Neural progenitor cell (in vitro differentiated cells): ENCODE measurements around the gene SCP2. TPM values are rescaled to one million over a fixed set of nuclear protein-coding genes. Genes with fewer than 3 reads are reported as not detected.

Source experiments
- DNase-seq: peaks from one replicate; pipeline ENCODE4 v3.0.0-alpha.2; 2016; ENCODE audit warnings: low spot score
- H2AFZ ChIP-seq: fragments of 200-600 bp; sonication (generic); replicated peaks from 2 replicates; pipeline ENCODE4 v1.6.1; 2016; ENCODE audit warnings: antibody characterized with exemption
- H3F3A ChIP-seq: fragments of 200-600 bp; sonication (generic); 2 replicates; pipeline ENCODE4 v1.6.1; 2016; ENCODE audit warnings: antibody characterized with exemption, low read depth
- H3K27ac ChIP-seq: fragments of 200-600 bp; sonication (generic); 2 replicates; pipeline ENCODE4 v1.5.1; 2016; ENCODE audit warnings: mild to moderate bottlenecking
- H3K27me3 ChIP-seq: fragments of 200-600 bp; sonication (generic); 2 replicates; pipeline ENCODE4 v1.6.1; 2016; ENCODE audit warnings: mild to moderate bottlenecking, moderate library complexity
- H3K36me3 ChIP-seq: fragments of 200-600 bp; sonication (generic); 2 replicates; pipeline ENCODE4 v1.5.1; 2016
- H3K4me1 ChIP-seq: fragments of 200-600 bp; sonication (generic); 2 replicates; pipeline ENCODE4 v1.6.1; 2016; ENCODE audit warnings: mixed run types
- H3K4me2 ChIP-seq: fragments of 200-600 bp; sonication (generic); 2 replicates; pipeline ENCODE4 v1.6.1; 2016
- H3K4me3 ChIP-seq: fragments of 200-600 bp; sonication (generic); 2 replicates; pipeline ENCODE4 v1.5.1; 2016
- H3K79me2 ChIP-seq: fragments of 200-600 bp; sonication (generic); 2 replicates; pipeline ENCODE4 v1.6.1; 2016; ENCODE audit warnings: low read depth
- H3K9ac ChIP-seq: fragments of 200-600 bp; sonication (generic); 2 replicates; pipeline ENCODE4 v1.6.1; 2016
- H3K9me3 ChIP-seq: fragments of 200-600 bp; sonication (generic); 2 replicates; pipeline ENCODE4 v1.5.1; 2016; ENCODE audit warnings: low read depth
- H4K20me1 ChIP-seq: fragments of 200-600 bp; sonication (generic); 2 replicates; pipeline ENCODE4 v1.6.1; 2016; ENCODE audit warnings: low read depth
- H3K27ac Mint-ChIP-seq: 3 replicates; pipeline ENCODE4 v1.8.0; 2021; ENCODE audit warnings: mixed read lengths
- H3K27me3 Mint-ChIP-seq: 2 replicates; pipeline ENCODE4 v1.8.0; 2022; ENCODE audit warnings: low read depth, mild to moderate bottlenecking, inconsistent platforms, moderate library complexity, mixed read lengths; ENCODE audit not compliant: insufficient read depth
- H3K36me3 Mint-ChIP-seq: 3 replicates; pipeline ENCODE4 v1.8.0; 2021; ENCODE audit warnings: mixed read lengths
- H3K4me1 Mint-ChIP-seq: 3 replicates; pipeline ENCODE4 v1.8.0; 2021; ENCODE audit warnings: mixed read lengths
- H3K4me3 Mint-ChIP-seq: 3 replicates; pipeline ENCODE4 v1.8.0; 2021; ENCODE audit warnings: mild to moderate bottlenecking, moderate library complexity, mixed read lengths
- H3K9me3 Mint-ChIP-seq: 3 replicates; pipeline ENCODE4 v1.8.0; 2020; ENCODE audit warnings: mixed read lengths
- CTCF ChIP-seq: fragments of 200-600 bp; sonication (generic); IDR thresholded peaks from 2 replicates; pipeline ENCODE4 v1.5.1; 2017; ENCODE audit warnings: antibody characterized with exemption, mild to moderate bottlenecking
- EZH2 ChIP-seq: fragments of 200-600 bp; sonication (generic); IDR thresholded peaks from 2 replicates; pipeline ENCODE4 v1.6.1; 2017; ENCODE audit warnings: antibody characterized with exemption, mild to moderate bottlenecking, moderate library complexity
- EZH2phosphoT487 ChIP-seq: fragments of 200-600 bp; sonication (generic); IDR thresholded peaks from 2 replicates; pipeline ENCODE4 v1.6.1; 2017; ENCODE audit warnings: antibody characterized with exemption
- total RNA-seq: library from RNA; depleted of rRNA; stranded (reverse); fragments of >200 nt; gene quantifications from 2 replicates; pipeline ENCODE4 v1.2.3, GENCODE V29; 2015; ENCODE audit warnings: low replicate concordance

The SCP2 gene
- total RNA-seq, 1 donor from 2014 or later = 101 TPM

GRCh38 chr1:53088616-53089300, 161.7 kb downstream of the SCP2 start:
- Histone ChIP-seq H3K36me3 (no peaks in the 10 kb centered on the region), H3K27ac (no peak overlapping the region), H3F3A (no peaks in the 10 kb centered on the region), H3K9me3 (no peaks in the 10 kb centered on the region), H4K20me1 (no peaks in the 10 kb centered on the region), H2AFZ (no peak overlapping the region), H3K4me1 (peaks cover 9% of the 10 kb centered on the region), H3K4me3 (no peak overlapping the region), H3K4me2 (no peak overlapping the region), H3K79me2 (no peaks in the 10 kb centered on the region), H3K27me3 (no peaks in the 10 kb centered on the region), H3K9ac (no peak overlapping the region)
- H3K4me3 Mint-ChIP-seq = no peak overlapping the region
- H3K27ac Mint-ChIP-seq = no peak overlapping the region
- peaks cover 16% of the 10 kb centered on the region for H3K27me3 Mint-ChIP-seq
- no peaks in the 10 kb centered on the region for H3K36me3 Mint-ChIP-seq
- no peaks in the 10 kb centered on the region for H3K9me3 Mint-ChIP-seq
- DNase-seq = no peak
- TF ChIP-seq EZH2 (no peak), CTCF (no peak), EZH2phosphoT487 (no peak)
- peaks cover 7% of the 10 kb centered on the region for H3K4me1 Mint-ChIP-seq

GRCh38 chr1:53089478-53090226, 162.6 kb downstream of the SCP2 start:
- Histone ChIP-seq H3K4me3 (no peak overlapping the region), H4K20me1 (no peaks in the 10 kb centered on the region), H2AFZ (no peak overlapping the region), H3K4me1 (peaks cover 9% of the 10 kb centered on the region), H3K4me2 (no peak overlapping the region), H3K27me3 (no peaks in the 10 kb centered on the region), H3K27ac (no peak overlapping the region), H3K9ac (no peak overlapping the region), H3K36me3 (no peaks in the 10 kb centered on the region), H3F3A (no peaks in the 10 kb centered on the region), H3K9me3 (no peaks in the 10 kb centered on the region), H3K79me2 (no peaks in the 10 kb centered on the region)
- Mint-ChIP-seq H3K4me1 (peaks cover 5% of the 10 kb centered on the region), H3K27ac (no peak overlapping the region), H3K27me3 (peaks cover 10% of the 10 kb centered on the region), H3K9me3 (no peaks in the 10 kb centered on the region), H3K36me3 (no peaks in the 10 kb centered on the region), H3K4me3 (no peak overlapping the region)
- no peak for DNase-seq
- TF ChIP-seq CTCF (no peak), EZH2phosphoT487 (no peak), EZH2 (no peak)

- no peak overlapping the region for H3K27ac ChIP-seq
- Mint-ChIP-seq H3K36me3 (no peaks in the 10 kb centered on the region), H3K27ac (peak overlapping the region; percentile 46), H3K27me3 (peaks cover 8% of the 10 kb centered on the region), H3K9me3 (no peaks in the 10 kb centered on the region), H3K4me3 (no peak overlapping the region), H3K4me1 (peaks cover 5% of the 10 kb centered on the region)
- H3K4me2 ChIP-seq = no peak overlapping the region
- no peaks in the 10 kb centered on the region for H4K20me1 ChIP-seq
- no peak overlapping the region for H2AFZ ChIP-seq
- H3K9ac ChIP-seq = no peak overlapping the region
- H3K9me3 ChIP-seq = no peaks in the 10 kb centered on the region
- H3K4me1 ChIP-seq = peaks cover 9% of the 10 kb centered on the region
- TF ChIP-seq CTCF (no peak), EZH2 (no peak), EZH2phosphoT487 (no peak)
- H3K79me2 ChIP-seq = no peaks in the 10 kb centered on the region
- H3K4me3 ChIP-seq = no peak overlapping the region
- H3K27me3 ChIP-seq = no peaks in the 10 kb centered on the region
- no peaks in the 10 kb centered on the region for H3K36me3 ChIP-seq
- peaks cover under 1% of the 10 kb centered on the region for H3F3A ChIP-seq
- no peak for DNase-seq
Measured at GRCh38 chr1:53090227-53091147, 163.4 kb downstream of the SCP2 start.
